Measurements from ENCODE around the gene SLC6A4. TPM values are rescaled to one million over a fixed set of nuclear protein-coding genes. Genes with fewer than 3 reads are reported as not detected.

The SLC6A4 gene
- total and polyA plus RNA-seq, 2 experiments from 2014 or later = 0.06 to 0.14 TPM

DNA sequence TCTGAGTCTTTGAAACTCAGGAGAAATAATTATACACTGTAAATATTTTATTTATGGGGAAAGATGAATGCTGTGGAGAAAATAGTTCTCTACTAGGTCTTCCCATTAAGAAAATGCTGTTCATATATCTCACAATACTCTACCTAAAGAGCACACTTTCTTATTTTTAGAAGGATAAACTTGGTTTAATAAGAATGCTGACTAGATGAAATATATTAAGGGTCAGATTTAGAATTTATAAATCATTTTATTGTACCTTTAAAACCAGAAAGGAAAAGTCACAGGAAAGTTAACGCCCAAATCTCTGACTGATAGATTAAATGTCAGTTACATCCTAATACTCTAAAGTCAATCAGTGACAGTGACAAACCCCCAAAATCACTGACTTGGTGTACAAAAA, 48.7 kb downstream of the SLC6A4 start:
- H3K27ac Mint-ChIP-seq = no peak overlapping the region
- H3K79me2 ChIP-seq (replicated peaks; ENCODE audit: insufficient read depth) = no peaks in the 10 kb centered on the region
- no peak overlapping the region for H2AFZ ChIP-seq
- DNase-seq (ENCODE audit: low spot score) = no peak
- peaks cover 2% of the 10 kb centered on the region; the same call in 1 of the 3 replicates for H3K4me1 Mint-ChIP-seq
- no peaks in the 10 kb centered on the region for H3K9me2 ChIP-seq (ENCODE audit: insufficient read depth)
- no peaks in the 10 kb centered on the region for H3K4me1 ChIP-seq (ENCODE audit: insufficient read depth)
- H3K27me3 Mint-ChIP-seq (ENCODE audit: insufficient read depth, low read depth, poor library complexity) = no peaks in the 10 kb centered on the region
- H3K36me3 Mint-ChIP-seq (ENCODE audit: low read depth) = peaks cover 18% of the 10 kb centered on the region
- no peak overlapping the region for H3K4me3 ChIP-seq
- no peak overlapping the region for H3K4me2 ChIP-seq
- no peak overlapping the region for H3K4me3 Mint-ChIP-seq
- no peaks in the 10 kb centered on the region for H3K9me3 Mint-ChIP-seq
- no peaks in the 10 kb centered on the region; the same call in 1 of the 2 replicates for H4K20me1 ChIP-seq (replicated peaks; ENCODE audit: insufficient read depth)
- H3K36me3 ChIP-seq (ENCODE audit: insufficient read depth) = peaks cover 32% of the 10 kb centered on the region; the same call in 1 of the 2 replicates
- no peaks in the 10 kb centered on the region for H3K27me3 ChIP-seq (ENCODE audit: insufficient read depth)
- H3F3A ChIP-seq (replicated peaks; ENCODE audit: low read depth) = no peaks in the 10 kb centered on the region
- no peak for TF ChIP-seq ZNF114 (CRISPR knock-in tag; IDR thresholded peaks at IDR 0.05)
- TF ChIP-seq STAT1 (IDR thresholded peaks at IDR 0.05; ENCODE audit: unreplicated experiment) = no peak
- TF ChIP-seq EZH2phosphoT487 (IDR thresholded peaks at IDR 0.05; ENCODE audit: unreplicated experiment) = no peak
- TF ChIP-seq, protein P1, sequence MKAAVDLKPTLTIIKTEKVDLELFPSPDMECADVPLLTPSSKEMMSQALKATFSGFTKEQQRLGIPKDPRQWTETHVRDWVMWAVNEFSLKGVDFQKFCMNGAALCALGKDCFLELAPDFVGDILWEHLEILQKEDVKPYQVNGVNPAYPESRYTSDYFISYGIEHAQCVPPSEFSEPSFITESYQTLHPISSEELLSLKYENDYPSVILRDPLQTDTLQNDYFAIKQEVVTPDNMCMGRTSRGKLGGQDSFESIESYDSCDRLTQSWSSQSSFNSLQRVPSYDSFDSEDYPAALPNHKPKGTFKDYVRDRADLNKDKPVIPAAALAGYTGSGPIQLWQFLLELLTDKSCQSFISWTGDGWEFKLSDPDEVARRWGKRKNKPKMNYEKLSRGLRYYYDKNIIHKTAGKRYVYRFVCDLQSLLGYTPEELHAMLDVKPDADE (IDR thresholded peaks at IDR 0.05) = no peak
- no peak for TF ChIP-seq ZNF331 (CRISPR knock-in tag; IDR thresholded peaks at IDR 0.05; ENCODE audit: low read depth)
- no peak for TF ChIP-seq NANOG (IDR thresholded peaks at IDR 0.05; ENCODE audit: borderline replicate concordance)
- no peak for TF ChIP-seq EZH2 (IDR thresholded peaks at IDR 0.05; ENCODE audit: low read depth, unreplicated experiment)
- no peak for TF ChIP-seq JUNB (IDR thresholded peaks at IDR 0.05; ENCODE audit: unreplicated experiment)
- TF ChIP-seq, protein P2, sequence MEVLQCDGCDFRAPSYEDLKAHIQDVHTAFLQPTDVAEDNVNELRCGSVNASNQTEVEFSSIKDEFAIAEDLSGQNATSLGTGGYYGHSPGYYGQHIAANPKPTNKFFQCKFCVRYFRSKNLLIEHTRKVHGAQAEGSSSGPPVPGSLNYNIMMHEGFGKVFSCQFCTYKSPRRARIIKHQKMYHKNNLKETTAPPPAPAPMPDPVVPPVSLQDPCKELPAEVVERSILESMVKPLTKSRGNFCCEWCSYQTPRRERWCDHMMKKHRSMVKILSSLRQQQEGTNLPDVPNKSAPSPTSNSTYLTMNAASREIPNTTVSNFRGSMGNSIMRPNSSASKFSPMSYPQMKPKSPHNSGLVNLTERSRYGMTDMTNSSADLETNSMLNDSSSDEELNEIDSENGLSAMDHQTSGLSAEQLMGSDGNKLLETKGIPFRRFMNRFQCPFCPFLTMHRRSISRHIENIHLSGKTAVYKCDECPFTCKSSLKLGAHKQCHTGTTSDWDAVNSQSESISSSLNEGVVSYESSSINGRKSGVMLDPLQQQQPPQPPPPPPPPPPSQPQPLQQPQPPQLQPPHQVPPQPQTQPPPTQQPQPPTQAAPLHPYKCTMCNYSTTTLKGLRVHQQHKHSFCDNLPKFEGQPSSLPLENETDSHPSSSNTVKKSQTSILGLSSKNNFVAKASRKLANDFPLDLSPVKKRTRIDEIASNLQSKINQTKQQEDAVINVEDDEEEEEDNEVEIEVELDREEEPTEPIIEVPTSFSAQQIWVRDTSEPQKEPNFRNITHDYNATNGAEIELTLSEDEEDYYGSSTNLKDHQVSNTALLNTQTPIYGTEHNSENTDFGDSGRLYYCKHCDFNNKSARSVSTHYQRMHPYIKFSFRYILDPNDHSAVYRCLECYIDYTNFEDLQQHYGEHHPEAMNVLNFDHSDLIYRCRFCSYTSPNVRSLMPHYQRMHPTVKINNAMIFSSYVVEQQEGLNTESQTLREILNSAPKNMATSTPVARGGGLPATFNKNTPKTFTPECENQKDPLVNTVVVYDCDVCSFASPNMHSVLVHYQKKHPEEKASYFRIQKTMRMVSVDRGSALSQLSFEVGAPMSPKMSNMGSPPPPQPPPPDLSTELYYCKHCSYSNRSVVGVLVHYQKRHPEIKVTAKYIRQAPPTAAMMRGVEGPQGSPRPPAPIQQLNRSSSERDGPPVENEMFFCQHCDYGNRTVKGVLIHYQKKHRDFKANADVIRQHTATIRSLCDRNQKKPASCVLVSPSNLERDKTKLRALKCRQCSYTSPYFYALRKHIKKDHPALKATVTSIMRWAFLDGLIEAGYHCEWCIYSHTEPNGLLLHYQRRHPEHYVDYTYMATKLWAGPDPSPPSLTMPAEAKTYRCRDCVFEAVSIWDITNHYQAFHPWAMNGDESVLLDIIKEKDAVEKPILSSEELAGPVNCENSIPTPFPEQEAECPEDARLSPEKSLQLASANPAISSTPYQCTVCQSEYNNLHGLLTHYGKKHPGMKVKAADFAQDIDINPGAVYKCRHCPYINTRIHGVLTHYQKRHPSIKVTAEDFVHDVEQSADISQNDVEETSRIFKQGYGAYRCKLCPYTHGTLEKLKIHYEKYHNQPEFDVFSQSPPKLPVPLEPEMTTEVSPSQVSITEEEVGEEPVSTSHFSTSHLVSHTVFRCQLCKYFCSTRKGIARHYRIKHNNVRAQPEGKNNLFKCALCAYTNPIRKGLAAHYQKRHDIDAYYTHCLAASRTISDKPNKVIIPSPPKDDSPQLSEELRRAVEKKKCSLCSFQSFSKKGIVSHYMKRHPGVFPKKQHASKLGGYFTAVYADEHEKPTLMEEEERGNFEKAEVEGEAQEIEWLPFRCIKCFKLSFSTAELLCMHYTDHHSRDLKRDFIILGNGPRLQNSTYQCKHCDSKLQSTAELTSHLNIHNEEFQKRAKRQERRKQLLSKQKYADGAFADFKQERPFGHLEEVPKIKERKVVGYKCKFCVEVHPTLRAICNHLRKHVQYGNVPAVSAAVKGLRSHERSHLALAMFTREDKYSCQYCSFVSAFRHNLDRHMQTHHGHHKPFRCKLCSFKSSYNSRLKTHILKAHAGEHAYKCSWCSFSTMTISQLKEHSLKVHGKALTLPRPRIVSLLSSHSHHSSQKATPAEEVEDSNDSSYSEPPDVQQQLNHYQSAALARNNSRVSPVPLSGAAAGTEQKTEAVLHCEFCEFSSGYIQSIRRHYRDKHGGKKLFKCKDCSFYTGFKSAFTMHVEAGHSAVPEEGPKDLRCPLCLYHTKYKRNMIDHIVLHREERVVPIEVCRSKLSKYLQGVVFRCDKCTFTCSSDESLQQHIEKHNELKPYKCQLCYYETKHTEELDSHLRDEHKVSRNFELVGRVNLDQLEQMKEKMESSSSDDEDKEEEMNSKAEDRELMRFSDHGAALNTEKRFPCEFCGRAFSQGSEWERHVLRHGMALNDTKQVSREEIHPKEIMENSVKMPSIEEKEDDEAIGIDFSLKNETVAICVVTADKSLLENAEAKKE (CRISPR knock-in tag; IDR thresholded peaks at IDR 0.05) = no peak
- TF ChIP-seq CREB1 (CRISPR knock-in tag; IDR thresholded peaks at IDR 0.05; ENCODE audit: low read depth) = no peak
- no peak for TF ChIP-seq POLR2AphosphoS5 (IDR thresholded peaks at IDR 0.05; ENCODE audit: low read depth)
- TF ChIP-seq, protein P3, sequence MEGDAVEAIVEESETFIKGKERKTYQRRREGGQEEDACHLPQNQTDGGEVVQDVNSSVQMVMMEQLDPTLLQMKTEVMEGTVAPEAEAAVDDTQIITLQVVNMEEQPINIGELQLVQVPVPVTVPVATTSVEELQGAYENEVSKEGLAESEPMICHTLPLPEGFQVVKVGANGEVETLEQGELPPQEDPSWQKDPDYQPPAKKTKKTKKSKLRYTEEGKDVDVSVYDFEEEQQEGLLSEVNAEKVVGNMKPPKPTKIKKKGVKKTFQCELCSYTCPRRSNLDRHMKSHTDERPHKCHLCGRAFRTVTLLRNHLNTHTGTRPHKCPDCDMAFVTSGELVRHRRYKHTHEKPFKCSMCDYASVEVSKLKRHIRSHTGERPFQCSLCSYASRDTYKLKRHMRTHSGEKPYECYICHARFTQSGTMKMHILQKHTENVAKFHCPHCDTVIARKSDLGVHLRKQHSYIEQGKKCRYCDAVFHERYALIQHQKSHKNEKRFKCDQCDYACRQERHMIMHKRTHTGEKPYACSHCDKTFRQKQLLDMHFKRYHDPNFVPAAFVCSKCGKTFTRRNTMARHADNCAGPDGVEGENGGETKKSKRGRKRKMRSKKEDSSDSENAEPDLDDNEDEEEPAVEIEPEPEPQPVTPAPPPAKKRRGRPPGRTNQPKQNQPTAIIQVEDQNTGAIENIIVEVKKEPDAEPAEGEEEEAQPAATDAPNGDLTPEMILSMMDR (conservative IDR thresholded peaks at IDR 0.05; ENCODE audit: low read depth in 2 of 2) = no peak
- TF ChIP-seq, protein P4, sequence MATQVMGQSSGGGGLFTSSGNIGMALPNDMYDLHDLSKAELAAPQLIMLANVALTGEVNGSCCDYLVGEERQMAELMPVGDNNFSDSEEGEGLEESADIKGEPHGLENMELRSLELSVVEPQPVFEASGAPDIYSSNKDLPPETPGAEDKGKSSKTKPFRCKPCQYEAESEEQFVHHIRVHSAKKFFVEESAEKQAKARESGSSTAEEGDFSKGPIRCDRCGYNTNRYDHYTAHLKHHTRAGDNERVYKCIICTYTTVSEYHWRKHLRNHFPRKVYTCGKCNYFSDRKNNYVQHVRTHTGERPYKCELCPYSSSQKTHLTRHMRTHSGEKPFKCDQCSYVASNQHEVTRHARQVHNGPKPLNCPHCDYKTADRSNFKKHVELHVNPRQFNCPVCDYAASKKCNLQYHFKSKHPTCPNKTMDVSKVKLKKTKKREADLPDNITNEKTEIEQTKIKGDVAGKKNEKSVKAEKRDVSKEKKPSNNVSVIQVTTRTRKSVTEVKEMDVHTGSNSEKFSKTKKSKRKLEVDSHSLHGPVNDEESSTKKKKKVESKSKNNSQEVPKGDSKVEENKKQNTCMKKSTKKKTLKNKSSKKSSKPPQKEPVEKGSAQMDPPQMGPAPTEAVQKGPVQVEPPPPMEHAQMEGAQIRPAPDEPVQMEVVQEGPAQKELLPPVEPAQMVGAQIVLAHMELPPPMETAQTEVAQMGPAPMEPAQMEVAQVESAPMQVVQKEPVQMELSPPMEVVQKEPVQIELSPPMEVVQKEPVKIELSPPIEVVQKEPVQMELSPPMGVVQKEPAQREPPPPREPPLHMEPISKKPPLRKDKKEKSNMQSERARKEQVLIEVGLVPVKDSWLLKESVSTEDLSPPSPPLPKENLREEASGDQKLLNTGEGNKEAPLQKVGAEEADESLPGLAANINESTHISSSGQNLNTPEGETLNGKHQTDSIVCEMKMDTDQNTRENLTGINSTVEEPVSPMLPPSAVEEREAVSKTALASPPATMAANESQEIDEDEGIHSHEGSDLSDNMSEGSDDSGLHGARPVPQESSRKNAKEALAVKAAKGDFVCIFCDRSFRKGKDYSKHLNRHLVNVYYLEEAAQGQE (IDR thresholded peaks at IDR 0.05; ENCODE audit: unreplicated experiment) = no peak
- no peak for ATAC-seq
- H3K27ac ChIP-seq (ENCODE audit: low read depth) = no peak overlapping the region
